ENCODE measurements around the gene OR2B3.

DNA sequence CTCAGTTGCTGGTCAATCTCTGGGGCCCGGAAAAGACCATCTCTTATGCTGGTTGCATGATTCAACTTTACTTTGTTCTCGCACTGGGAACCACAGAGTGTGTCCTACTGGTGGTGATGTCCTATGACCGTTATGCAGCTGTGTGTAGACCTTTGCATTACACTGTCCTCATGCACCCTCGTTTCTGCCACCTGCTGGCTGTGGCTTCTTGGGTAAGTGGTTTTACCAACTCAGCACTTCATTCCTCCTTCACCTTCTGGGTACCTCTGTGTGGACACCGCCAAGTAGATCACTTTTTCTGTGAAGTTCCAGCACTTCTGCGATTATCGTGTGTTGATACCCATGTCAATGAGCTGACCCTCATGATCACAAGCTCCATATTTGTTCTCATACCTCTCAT lies 25.0 kb upstream of the OR2B3 start:
- TF ChIP-seq, protein P1, sequence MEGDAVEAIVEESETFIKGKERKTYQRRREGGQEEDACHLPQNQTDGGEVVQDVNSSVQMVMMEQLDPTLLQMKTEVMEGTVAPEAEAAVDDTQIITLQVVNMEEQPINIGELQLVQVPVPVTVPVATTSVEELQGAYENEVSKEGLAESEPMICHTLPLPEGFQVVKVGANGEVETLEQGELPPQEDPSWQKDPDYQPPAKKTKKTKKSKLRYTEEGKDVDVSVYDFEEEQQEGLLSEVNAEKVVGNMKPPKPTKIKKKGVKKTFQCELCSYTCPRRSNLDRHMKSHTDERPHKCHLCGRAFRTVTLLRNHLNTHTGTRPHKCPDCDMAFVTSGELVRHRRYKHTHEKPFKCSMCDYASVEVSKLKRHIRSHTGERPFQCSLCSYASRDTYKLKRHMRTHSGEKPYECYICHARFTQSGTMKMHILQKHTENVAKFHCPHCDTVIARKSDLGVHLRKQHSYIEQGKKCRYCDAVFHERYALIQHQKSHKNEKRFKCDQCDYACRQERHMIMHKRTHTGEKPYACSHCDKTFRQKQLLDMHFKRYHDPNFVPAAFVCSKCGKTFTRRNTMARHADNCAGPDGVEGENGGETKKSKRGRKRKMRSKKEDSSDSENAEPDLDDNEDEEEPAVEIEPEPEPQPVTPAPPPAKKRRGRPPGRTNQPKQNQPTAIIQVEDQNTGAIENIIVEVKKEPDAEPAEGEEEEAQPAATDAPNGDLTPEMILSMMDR (IDR thresholded peaks at IDR 0.05; ENCODE audit: poor library complexity) = no peak
- TF ChIP-seq EZH2 (IDR thresholded peaks at IDR 0.05; ENCODE audit: borderline replicate concordance) = no peak
